ENCODE results near the gene TENM3. TPM values are rescaled to one million over a fixed set of nuclear protein-coding genes. Genes with fewer than 3 reads are reported as not detected.

TENM3 gene
- total and polyA plus RNA-seq, 10 of the 15 experiments (the other 5 are each of a cell fraction or from before 2014, with no cell fraction given), result 0.01 to 1.7 (median 0.08) TPM; not detected in 2

GRCh38 chr4:182624281-182624680, 381.1 kb downstream of the TENM3 start:
- POLR2A ChIA-PET, result no interaction called here
- no peak overlapping the region for H3K27ac ChIP-seq (ENCODE audit: control insufficient read depth, insufficient read depth)
- in situ Hi-C loops (cut with MboI) (no loop called here), intact Hi-C loops (cut with micrococcal nuclease; ENCODE audit: unreplicated experiment) (no loop called here)
- no peaks in the 10 kb centered on the region for H3K27me3 ChIP-seq (replicated peaks in 1 of 2; ENCODE audit: control insufficient read depth in 2 of 2, insufficient read depth in 2 of 2, low read length in 1 of 2)
- H2AFZ ChIP-seq (ENCODE audit: control insufficient read depth, low read depth, low read length), result no peak overlapping the region
- no peak for FAIRE-seq
- H3K36me3 ChIP-seq (ENCODE audit: control insufficient read depth in 2 of 2, insufficient read depth in 2 of 2, low read length in 1 of 2), result no peaks in the 10 kb centered on the region
- BruUV-seq (replicated peaks), result no TSS peak
- 37% methylated on average over 8 of the region's 8 CpGs for WGBS (ENCODE audit: insufficient coverage, insufficient replicate concordance, low lambda C conversion rate, missing lambda C conversion rate)
- no peak for TF ChIP-seq TCF12 (IDR thresholded peaks at IDR 0.05; ENCODE audit: low read depth, low read length)
- TF ChIP-seq ZNF207 (IDR thresholded peaks at IDR 0.05; ENCODE audit: borderline replicate concordance), result no peak
- no peak for TF ChIP-seq NR2F1 (conservative IDR thresholded peaks at IDR 0.05)
- no peak for TF ChIP-seq HCFC1 (IDR thresholded peaks at IDR 0.05; ENCODE audit: low read length)
- no peaks in the 10 kb centered on the region for H3K9me3 ChIP-seq (replicated peaks; ENCODE audit: control insufficient read depth, insufficient read depth, low read length)
- H3K4me1 ChIP-seq (ENCODE audit: control insufficient read depth, insufficient read depth, low read length), result no peaks in the 10 kb centered on the region
- SMC1A ChIA-PET (ENCODE audit: uncharacterized antibody, unreplicated experiment), result no interaction called here
- DNase-seq (ENCODE audit: low read depth, low spot score), result no peak
- CTCF ChIA-PET, result no interaction called here
- no peaks in the 10 kb centered on the region for H3K79me2 ChIP-seq (ENCODE audit: control insufficient read depth, insufficient read depth, low read length)
- H3K9ac ChIP-seq (ENCODE audit: control insufficient read depth, insufficient read depth, low read length), result no peak overlapping the region
- no peaks in the 10 kb centered on the region for H4K20me1 ChIP-seq (ENCODE audit: control insufficient read depth, insufficient read depth)
- no peak overlapping the region for H3K4me3 ChIP-seq
- ATAC-seq, result no peak
- RAD21 ChIA-PET (ENCODE audit: unreplicated experiment), result no interaction called here
- H3K4me2 ChIP-seq (ENCODE audit: control insufficient read depth, insufficient read depth), result no peak overlapping the region

DNA sequence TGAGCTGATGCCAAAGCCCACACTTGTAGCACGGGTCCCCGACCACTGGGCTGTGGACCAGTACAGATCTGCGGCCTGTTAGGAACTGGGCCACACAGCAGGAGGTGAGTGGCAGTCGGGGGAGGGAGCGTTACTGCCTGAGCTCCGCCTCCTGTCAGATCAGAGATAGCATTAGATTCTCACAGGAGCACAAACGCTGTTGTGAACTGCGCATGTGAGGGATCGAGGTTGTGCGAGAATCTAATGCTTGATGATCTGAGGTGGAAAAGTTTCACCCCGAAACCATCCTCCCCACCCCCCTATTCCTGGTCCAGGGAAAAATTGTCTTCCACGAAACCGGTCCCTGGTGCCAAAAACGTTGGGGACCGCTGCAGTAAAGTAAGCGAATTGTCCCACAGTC, 382.0 kb downstream of the TENM3 start:
- Histone ChIP-seq H3K4me3 (no peak overlapping the region), H3K27ac (ENCODE audit: control insufficient read depth, insufficient read depth) (no peak overlapping the region), H3K9me3 (replicated peaks; ENCODE audit: control insufficient read depth, insufficient read depth, low read length) (no peaks in the 10 kb centered on the region), H3K79me2 (ENCODE audit: control insufficient read depth, insufficient read depth, low read length) (no peaks in the 10 kb centered on the region), H3K4me1 (ENCODE audit: control insufficient read depth, insufficient read depth, low read length) (no peaks in the 10 kb centered on the region), H2AFZ (ENCODE audit: control insufficient read depth, low read depth, low read length) (no peak overlapping the region), H3K36me3 (ENCODE audit: control insufficient read depth in 2 of 2, insufficient read depth in 2 of 2, low read length in 1 of 2) (no peaks in the 10 kb centered on the region), H3K4me2 (ENCODE audit: control insufficient read depth, insufficient read depth) (no peak overlapping the region), H3K27me3 (replicated peaks in 1 of 2; ENCODE audit: control insufficient read depth in 2 of 2, insufficient read depth in 2 of 2, low read length in 1 of 2) (no peaks in the 10 kb centered on the region), H3K9ac (ENCODE audit: control insufficient read depth, insufficient read depth, low read length) (no peak overlapping the region), H4K20me1 (ENCODE audit: control insufficient read depth, insufficient read depth) (no peaks in the 10 kb centered on the region)
- ChIA-PET SMC1A (ENCODE audit: uncharacterized antibody, unreplicated experiment) (no interaction called here), RAD21 (ENCODE audit: unreplicated experiment) (no interaction called here), POLR2A (no interaction called here), CTCF (no interaction called here)
- no TSS peak for BruUV-seq (replicated peaks)
- WGBS (ENCODE audit: insufficient coverage, insufficient replicate concordance, low lambda C conversion rate, missing lambda C conversion rate), result 51% methylated on average over 16 of the region's 16 CpGs
- in situ Hi-C loops (cut with MboI), result no loop called here
- DNase-seq (ENCODE audit: low read depth, low spot score), result no peak
- ATAC-seq, result no peak
- intact Hi-C loops (cut with micrococcal nuclease; ENCODE audit: unreplicated experiment), result no loop called here
- no peak for FAIRE-seq
- TF ChIP-seq YY1 (IDR thresholded peaks at IDR 0.05; ENCODE audit: low read depth, low read length), result no peak
- no peak for TF ChIP-seq PAX5 (IDR thresholded peaks at IDR 0.05; ENCODE audit: borderline replicate concordance, low read depth, low read length)
- TF ChIP-seq RBBP5 (conservative IDR thresholded peaks at IDR 0.05), result no peak
- no peak for TF ChIP-seq BMI1 (IDR thresholded peaks at IDR 0.05; ENCODE audit: borderline replicate concordance)
- TF ChIP-seq SREBF1 (IDR thresholded peaks at IDR 0.05; ENCODE audit: low read length), result no peak
- TF ChIP-seq, protein P1, sequence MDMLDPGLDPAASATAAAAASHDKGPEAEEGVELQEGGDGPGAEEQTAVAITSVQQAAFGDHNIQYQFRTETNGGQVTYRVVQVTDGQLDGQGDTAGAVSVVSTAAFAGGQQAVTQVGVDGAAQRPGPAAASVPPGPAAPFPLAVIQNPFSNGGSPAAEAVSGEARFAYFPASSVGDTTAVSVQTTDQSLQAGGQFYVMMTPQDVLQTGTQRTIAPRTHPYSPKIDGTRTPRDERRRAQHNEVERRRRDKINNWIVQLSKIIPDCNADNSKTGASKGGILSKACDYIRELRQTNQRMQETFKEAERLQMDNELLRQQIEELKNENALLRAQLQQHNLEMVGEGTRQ (IDR thresholded peaks at IDR 0.05; ENCODE audit: borderline replicate concordance, low read depth, low read length), result no peak
- TF ChIP-seq POLR2AphosphoS2 (IDR thresholded peaks at IDR 0.05; ENCODE audit: low read depth, low read length), result no peak
- TF ChIP-seq NR2C2 (IDR thresholded peaks at IDR 0.05; ENCODE audit: borderline replicate concordance, control insufficient read depth, insufficient read length, low read depth), result no peak
- TF ChIP-seq NFYB (IDR thresholded peaks at IDR 0.05; ENCODE audit: insufficient read depth, low read depth, low read length), result no peak
- no peak for TF ChIP-seq DPF2 (IDR thresholded peaks at IDR 0.05)
- no peak for TF ChIP-seq SMAD1 (IDR thresholded peaks at IDR 0.05; ENCODE audit: low read depth, partially characterized antibody)
- TF ChIP-seq, protein P2, sequence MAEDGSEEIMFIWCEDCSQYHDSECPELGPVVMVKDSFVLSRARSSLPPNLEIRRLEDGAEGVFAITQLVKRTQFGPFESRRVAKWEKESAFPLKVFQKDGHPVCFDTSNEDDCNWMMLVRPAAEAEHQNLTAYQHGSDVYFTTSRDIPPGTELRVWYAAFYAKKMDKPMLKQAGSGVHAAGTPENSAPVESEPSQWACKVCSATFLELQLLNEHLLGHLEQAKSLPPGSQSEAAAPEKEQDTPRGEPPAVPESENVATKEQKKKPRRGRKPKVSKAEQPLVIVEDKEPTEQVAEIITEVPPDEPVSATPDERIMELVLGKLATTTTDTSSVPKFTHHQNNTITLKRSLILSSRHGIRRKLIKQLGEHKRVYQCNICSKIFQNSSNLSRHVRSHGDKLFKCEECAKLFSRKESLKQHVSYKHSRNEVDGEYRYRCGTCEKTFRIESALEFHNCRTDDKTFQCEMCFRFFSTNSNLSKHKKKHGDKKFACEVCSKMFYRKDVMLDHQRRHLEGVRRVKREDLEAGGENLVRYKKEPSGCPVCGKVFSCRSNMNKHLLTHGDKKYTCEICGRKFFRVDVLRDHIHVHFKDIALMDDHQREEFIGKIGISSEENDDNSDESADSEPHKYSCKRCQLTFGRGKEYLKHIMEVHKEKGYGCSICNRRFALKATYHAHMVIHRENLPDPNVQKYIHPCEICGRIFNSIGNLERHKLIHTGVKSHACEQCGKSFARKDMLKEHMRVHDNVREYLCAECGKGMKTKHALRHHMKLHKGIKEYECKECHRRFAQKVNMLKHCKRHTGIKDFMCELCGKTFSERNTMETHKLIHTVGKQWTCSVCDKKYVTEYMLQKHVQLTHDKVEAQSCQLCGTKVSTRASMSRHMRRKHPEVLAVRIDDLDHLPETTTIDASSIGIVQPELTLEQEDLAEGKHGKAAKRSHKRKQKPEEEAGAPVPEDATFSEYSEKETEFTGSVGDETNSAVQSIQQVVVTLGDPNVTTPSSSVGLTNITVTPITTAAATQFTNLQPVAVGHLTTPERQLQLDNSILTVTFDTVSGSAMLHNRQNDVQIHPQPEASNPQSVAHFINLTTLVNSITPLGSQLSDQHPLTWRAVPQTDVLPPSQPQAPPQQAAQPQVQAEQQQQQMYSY (CRISPR knock-in tag; IDR thresholded peaks at IDR 0.05), result no peak
- no peak for TF ChIP-seq FOXM1 (IDR thresholded peaks at IDR 0.05; ENCODE audit: low read depth, low read length)

Measured in GM12878 (cell line).